Mammary epithelial cell (primary cell): Measurements from ENCODE around the gene XKR7.

Experiments used
- CTCF ChIP-seq, 2 donors: IDR thresholded peaks in 1 of 2; conservative IDR thresholded peaks in 1 of 2; 2 replicates each; pipeline ENCODE4 v1.5.1; 2011 to 2012; ENCODE audit warnings: inconsistent platforms in 2 of 2, low read length in 2 of 2, mild to moderate bottlenecking in 2 of 2, control low read depth in 1 of 2, low read depth in 1 of 2; ENCODE audit not compliant: insufficient read depth in 1 of 2; ENCODE audit errors: extremely low read depth in 1 of 2
- EZH2 ChIP-seq: IDR thresholded peaks from 2 replicates; pipeline ENCODE4 v1.6.1; 2012; ENCODE audit warnings: low read length, inconsistent platforms, borderline replicate concordance

GRCh38 chr20:31996996-31997395 is 29.0 kb downstream of the XKR7 start:
- no peak for TF ChIP-seq CTCF (conservative IDR thresholded peaks at IDR 0.05 in 1 of 2, IDR thresholded peaks at IDR 0.05 in 1 of 2; ENCODE audit: extremely low read depth in 1 of 2, insufficient read depth in 1 of 2, low read depth in 1 of 2, low read length in 2 of 2)
- TF ChIP-seq EZH2, result no peak
